Fibroblast of pulmonary artery (primary cell): ENCODE results near the gene SIGLEC1.

ENCODE experiments used
- DNase-seq: peaks from one replicate; pipeline ENCODE4 v3.0.0-alpha.2; 2010; ENCODE audit warnings: low read depth
- H3K4me3 ChIP-seq: replicated peaks from 2 replicates; pipeline ENCODE4 v1.5.1; 2011; ENCODE audit warnings: low read depth, mild to moderate bottlenecking, control low read depth, low read length, moderate library complexity
- TF ChIP-seq, protein P1 (sequence below): IDR thresholded peaks from 2 replicates; pipeline ENCODE4 v1.5.1; 2011; ENCODE audit warnings: mild to moderate bottlenecking, control low read depth, low read length, inconsistent platforms; ENCODE audit errors: missing control alignments

Gene SIGLEC1

DNA sequence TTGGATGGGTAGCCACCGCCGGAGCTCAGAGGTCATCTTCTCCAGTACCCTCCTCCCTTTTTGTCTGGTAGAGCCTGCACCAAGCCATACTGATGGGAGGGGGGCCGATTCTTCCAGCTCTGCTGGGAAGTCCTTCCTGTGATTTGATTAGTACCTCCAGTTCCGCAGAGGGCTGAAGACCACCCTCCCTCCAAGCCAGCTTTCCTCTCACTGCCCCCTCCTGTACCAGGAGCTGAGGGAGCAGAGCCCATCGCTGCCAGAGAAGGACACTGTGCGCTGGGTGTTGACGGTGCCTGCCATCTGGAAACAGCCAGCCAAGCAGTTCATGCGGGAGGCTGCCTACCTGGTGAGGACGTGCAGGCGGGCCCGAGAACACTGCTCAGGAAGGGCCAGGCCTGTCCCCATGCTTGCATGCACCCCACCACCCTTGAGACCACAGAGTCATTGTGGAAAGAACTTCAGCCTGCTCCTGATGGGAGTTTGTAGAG is 33.3 kb upstream of the SIGLEC1 start:
- no peak for DNase-seq
- H3K4me3 ChIP-seq: no peak overlapping the region
- TF ChIP-seq, protein P1, sequence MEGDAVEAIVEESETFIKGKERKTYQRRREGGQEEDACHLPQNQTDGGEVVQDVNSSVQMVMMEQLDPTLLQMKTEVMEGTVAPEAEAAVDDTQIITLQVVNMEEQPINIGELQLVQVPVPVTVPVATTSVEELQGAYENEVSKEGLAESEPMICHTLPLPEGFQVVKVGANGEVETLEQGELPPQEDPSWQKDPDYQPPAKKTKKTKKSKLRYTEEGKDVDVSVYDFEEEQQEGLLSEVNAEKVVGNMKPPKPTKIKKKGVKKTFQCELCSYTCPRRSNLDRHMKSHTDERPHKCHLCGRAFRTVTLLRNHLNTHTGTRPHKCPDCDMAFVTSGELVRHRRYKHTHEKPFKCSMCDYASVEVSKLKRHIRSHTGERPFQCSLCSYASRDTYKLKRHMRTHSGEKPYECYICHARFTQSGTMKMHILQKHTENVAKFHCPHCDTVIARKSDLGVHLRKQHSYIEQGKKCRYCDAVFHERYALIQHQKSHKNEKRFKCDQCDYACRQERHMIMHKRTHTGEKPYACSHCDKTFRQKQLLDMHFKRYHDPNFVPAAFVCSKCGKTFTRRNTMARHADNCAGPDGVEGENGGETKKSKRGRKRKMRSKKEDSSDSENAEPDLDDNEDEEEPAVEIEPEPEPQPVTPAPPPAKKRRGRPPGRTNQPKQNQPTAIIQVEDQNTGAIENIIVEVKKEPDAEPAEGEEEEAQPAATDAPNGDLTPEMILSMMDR: no peak

- peak; percentile 21 for DNase-seq
These were observed 32.6 kb upstream of the SIGLEC1 start for GRCh38 chr20:3744806-3745685.

DNA sequence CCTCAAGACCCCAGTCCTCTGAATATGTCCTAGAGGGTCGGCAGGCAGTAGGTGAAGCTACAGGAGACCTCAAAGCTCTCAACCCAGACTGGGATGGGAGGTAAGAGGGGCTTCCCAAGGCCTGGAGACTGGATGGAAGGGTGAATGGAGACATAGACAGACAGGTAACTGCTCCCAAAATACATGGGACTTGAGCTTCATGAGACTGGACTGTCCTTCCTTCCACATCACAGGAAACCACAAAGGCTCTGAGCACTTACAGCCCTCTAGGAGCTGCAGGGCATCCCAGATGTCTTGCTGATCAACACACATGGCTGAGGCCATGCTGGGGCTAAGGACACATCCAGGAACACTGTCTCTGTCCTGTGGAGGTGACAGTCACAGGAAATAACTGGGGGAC is 31.6 kb upstream of the SIGLEC1 start:
- TF ChIP-seq, protein P1: no peak
- H3K4me3 ChIP-seq: no peak overlapping the region
- DNase-seq: no peak

More at GRCh38 chr20:3744806-3745685, 32.6 kb upstream of the SIGLEC1 start:
- H3K4me3 ChIP-seq: no peak overlapping the region
- TF ChIP-seq, protein P1: no peak

DNA sequence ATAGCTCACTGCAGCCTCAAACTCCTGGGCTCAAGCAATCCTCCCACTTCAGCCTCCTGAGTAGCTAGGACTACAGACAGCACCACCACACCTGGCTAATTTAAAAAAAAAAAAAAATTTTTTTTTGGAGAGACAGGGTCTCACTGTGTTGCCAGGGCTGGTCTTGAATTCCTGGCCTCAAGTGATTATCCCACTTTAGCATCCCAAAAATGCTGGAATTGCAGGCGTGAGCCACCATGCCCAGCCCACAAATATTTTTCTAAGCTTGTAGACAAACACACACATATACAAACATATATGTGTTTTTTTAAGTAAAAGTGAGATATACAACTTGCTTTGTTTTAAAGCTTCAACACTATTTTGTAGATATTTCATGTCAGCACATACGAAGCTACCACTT is 30.9 kb upstream of the SIGLEC1 start:
- no peak for DNase-seq
- H3K4me3 ChIP-seq: no peak overlapping the region
- TF ChIP-seq, protein P1: no peak

- TF ChIP-seq, protein P1: no peak
- DNase-seq: no peak
- H3K4me3 ChIP-seq: no peak overlapping the region
These were observed 29.5 kb upstream of the SIGLEC1 start for GRCh38 chr20:3741836-3742458.

DNA sequence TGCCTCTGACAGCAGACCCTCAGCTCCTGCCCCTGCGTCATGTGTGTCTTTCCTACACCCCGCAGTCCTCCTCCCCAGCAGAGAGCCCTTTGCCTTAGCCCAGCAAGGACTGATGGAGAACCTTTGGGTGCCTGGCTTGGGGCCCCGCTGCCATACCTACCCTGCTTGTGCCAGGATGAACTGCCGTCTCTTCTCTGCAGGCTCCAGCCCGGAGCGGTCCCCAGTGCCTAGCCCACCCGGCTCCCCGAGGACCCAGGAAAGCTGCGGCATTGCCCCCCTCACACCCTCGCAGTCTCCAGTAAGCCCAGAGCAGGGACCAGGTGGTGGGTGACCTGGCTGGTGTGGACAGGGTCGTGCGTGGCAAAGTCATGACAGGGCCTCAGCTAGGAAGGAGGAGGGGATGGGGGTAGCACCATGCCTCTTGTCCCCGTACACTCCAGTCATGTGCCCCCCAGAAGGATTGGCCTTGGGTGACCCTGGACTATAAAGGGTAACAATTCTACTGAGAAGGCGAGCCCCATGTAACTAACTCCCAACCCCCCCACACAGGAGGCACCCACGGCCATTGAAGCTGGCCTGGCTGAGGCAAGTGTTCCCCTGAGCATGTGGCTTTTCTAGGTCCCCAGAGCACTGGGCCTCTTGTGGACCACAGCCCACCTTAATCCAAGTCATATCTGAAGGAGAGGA is 28.4 kb upstream of the SIGLEC1 start:
- no peak overlapping the region for H3K4me3 ChIP-seq
- TF ChIP-seq, protein P1: no peak
- no peak for DNase-seq
